Measurements from ENCODE around the gene SLC15A5.

Gene SLC15A5

GRCh38 chr12:16241346-16241745 lies 36.1 kb downstream of the SLC15A5 start:
- peaks cover 12% of the 10 kb centered on the region for H3K9me3 Mint-ChIP-seq

GRCh38 chr12:16238661-16239060 lies 38.8 kb downstream of the SLC15A5 start:
- DNase-seq (ENCODE audit: low spot score): no peak
- H3K9me3 Mint-ChIP-seq: peaks cover 9% of the 10 kb centered on the region
- H3K4me1 Mint-ChIP-seq (ENCODE audit: low read depth): no peaks in the 10 kb centered on the region
- H3K27me3 Mint-ChIP-seq (ENCODE audit: low read depth): no peaks in the 10 kb centered on the region
- no peaks in the 10 kb centered on the region for H3K36me3 Mint-ChIP-seq (ENCODE audit: low read depth)
- H3K27ac Mint-ChIP-seq: no peak overlapping the region
- H3K4me3 Mint-ChIP-seq: no peak overlapping the region

More at GRCh38 chr12:16241346-16241745, 36.1 kb downstream of the SLC15A5 start:
- DNase-seq (ENCODE audit: low spot score): no peak
- Mint-ChIP-seq H3K27me3 (ENCODE audit: low read depth) (no peaks in the 10 kb centered on the region), H3K27ac (no peak overlapping the region), H3K36me3 (ENCODE audit: low read depth) (no peaks in the 10 kb centered on the region), H3K4me1 (ENCODE audit: low read depth) (no peaks in the 10 kb centered on the region), H3K4me3 (no peak overlapping the region)

- Mint-ChIP-seq H3K27me3 (ENCODE audit: low read depth) (no peaks in the 10 kb centered on the region), H3K36me3 (ENCODE audit: low read depth) (no peaks in the 10 kb centered on the region), H3K4me1 (ENCODE audit: low read depth) (no peaks in the 10 kb centered on the region), H3K4me3 (no peak overlapping the region), H3K27ac (no peak overlapping the region), H3K9me3 (peaks cover 10% of the 10 kb centered on the region)
- DNase-seq (ENCODE audit: low spot score): no peak
Measured at GRCh38 chr12:16229676-16230075, 47.8 kb downstream of the SLC15A5 start.

GRCh38 chr12:16228067-16228466 lies 49.4 kb downstream of the SLC15A5 start:
- Mint-ChIP-seq H3K27ac (no peak overlapping the region), H3K4me1 (ENCODE audit: low read depth) (no peaks in the 10 kb centered on the region), H3K27me3 (ENCODE audit: low read depth) (no peaks in the 10 kb centered on the region), H3K36me3 (ENCODE audit: low read depth) (no peaks in the 10 kb centered on the region), H3K9me3 (peaks cover 10% of the 10 kb centered on the region), H3K4me3 (no peak overlapping the region)
- no peak for DNase-seq (ENCODE audit: low spot score)

- H3K9me3 Mint-ChIP-seq: no peaks in the 10 kb centered on the region
- H3K36me3 Mint-ChIP-seq (ENCODE audit: low read depth): no peaks in the 10 kb centered on the region
- H3K4me3 Mint-ChIP-seq: no peak overlapping the region
- no peaks in the 10 kb centered on the region for H3K27me3 Mint-ChIP-seq (ENCODE audit: low read depth)
- H3K4me1 Mint-ChIP-seq (ENCODE audit: low read depth): no peaks in the 10 kb centered on the region
- no peak for DNase-seq (ENCODE audit: low spot score)
- H3K27ac Mint-ChIP-seq: no peak overlapping the region
Measured at GRCh38 chr12:16225692-16226091, 51.8 kb downstream of the SLC15A5 start.

GRCh38 chr12:16224196-16224595 lies 53.3 kb downstream of the SLC15A5 start:
- Mint-ChIP-seq H3K4me1 (ENCODE audit: low read depth) (no peaks in the 10 kb centered on the region), H3K27ac (no peak overlapping the region)

GRCh38 chr12:16221776-16222175 lies 55.7 kb downstream of the SLC15A5 start:
- no peak overlapping the region for H3K27ac Mint-ChIP-seq
- H3K4me1 Mint-ChIP-seq (ENCODE audit: low read depth): no peaks in the 10 kb centered on the region
- H3K9me3 Mint-ChIP-seq: peaks cover 4% of the 10 kb centered on the region
- DNase-seq (ENCODE audit: low spot score): no peak
- H3K36me3 Mint-ChIP-seq (ENCODE audit: low read depth): no peaks in the 10 kb centered on the region
- no peak overlapping the region for H3K4me3 Mint-ChIP-seq
- no peaks in the 10 kb centered on the region for H3K27me3 Mint-ChIP-seq (ENCODE audit: low read depth)

More at GRCh38 chr12:16224196-16224595, 53.3 kb downstream of the SLC15A5 start:
- no peak for DNase-seq (ENCODE audit: low spot score)
- Mint-ChIP-seq H3K27me3 (ENCODE audit: low read depth) (no peaks in the 10 kb centered on the region), H3K36me3 (ENCODE audit: low read depth) (no peaks in the 10 kb centered on the region), H3K4me3 (no peak overlapping the region), H3K9me3 (peaks cover 4% of the 10 kb centered on the region)

GRCh38 chr12:16220120-16220519 lies 57.4 kb downstream of the SLC15A5 start:
- Mint-ChIP-seq H3K36me3 (ENCODE audit: low read depth) (no peaks in the 10 kb centered on the region), H3K9me3 (peaks cover 4% of the 10 kb centered on the region), H3K4me3 (no peak overlapping the region), H3K27ac (no peak overlapping the region), H3K4me1 (ENCODE audit: low read depth) (no peaks in the 10 kb centered on the region), H3K27me3 (ENCODE audit: low read depth) (no peaks in the 10 kb centered on the region)
- no peak for DNase-seq (ENCODE audit: low spot score)

- no peak overlapping the region for H3K27ac Mint-ChIP-seq
- DNase-seq (ENCODE audit: low spot score): no peak
- no peaks in the 10 kb centered on the region for H3K27me3 Mint-ChIP-seq (ENCODE audit: low read depth)
- H3K9me3 Mint-ChIP-seq: peaks cover 4% of the 10 kb centered on the region
- H3K4me3 Mint-ChIP-seq: no peak overlapping the region
- H3K4me1 Mint-ChIP-seq (ENCODE audit: low read depth): no peaks in the 10 kb centered on the region
- H3K36me3 Mint-ChIP-seq (ENCODE audit: low read depth): no peaks in the 10 kb centered on the region
Measured at GRCh38 chr12:16218934-16219751, 58.3 kb downstream of the SLC15A5 start.

GRCh38 chr12:16218234-16218633 lies 59.3 kb downstream of the SLC15A5 start:
- H3K9me3 Mint-ChIP-seq: peaks cover 4% of the 10 kb centered on the region
- H3K36me3 Mint-ChIP-seq (ENCODE audit: low read depth): no peaks in the 10 kb centered on the region
- no peaks in the 10 kb centered on the region for H3K4me1 Mint-ChIP-seq (ENCODE audit: low read depth)
- DNase-seq (ENCODE audit: low spot score): no peak
- H3K27ac Mint-ChIP-seq: no peak overlapping the region
- H3K4me3 Mint-ChIP-seq: no peak overlapping the region
- no peaks in the 10 kb centered on the region for H3K27me3 Mint-ChIP-seq (ENCODE audit: low read depth)

GRCh38 chr12:16211731-16212130 lies 65.8 kb downstream of the SLC15A5 start:
- DNase-seq (ENCODE audit: low spot score): no peak
- H3K36me3 Mint-ChIP-seq (ENCODE audit: low read depth): no peaks in the 10 kb centered on the region
- H3K4me3 Mint-ChIP-seq: no peak overlapping the region
- no peaks in the 10 kb centered on the region for H3K4me1 Mint-ChIP-seq (ENCODE audit: low read depth)
- H3K27ac Mint-ChIP-seq: no peak overlapping the region
- no peaks in the 10 kb centered on the region for H3K27me3 Mint-ChIP-seq (ENCODE audit: low read depth)
- H3K9me3 Mint-ChIP-seq: no peaks in the 10 kb centered on the region

GRCh38 chr12:16198884-16199283 lies 78.6 kb downstream of the SLC15A5 start:
- no peak overlapping the region for H3K27ac Mint-ChIP-seq
- H3K9me3 Mint-ChIP-seq: peaks cover 7% of the 10 kb centered on the region
- no peaks in the 10 kb centered on the region for H3K36me3 Mint-ChIP-seq (ENCODE audit: low read depth)
- no peak overlapping the region for H3K4me3 Mint-ChIP-seq
- H3K4me1 Mint-ChIP-seq (ENCODE audit: low read depth): no peaks in the 10 kb centered on the region
- no peak for DNase-seq (ENCODE audit: low spot score)
- no peaks in the 10 kb centered on the region for H3K27me3 Mint-ChIP-seq (ENCODE audit: low read depth)

- H3K4me3 Mint-ChIP-seq: no peak overlapping the region
- no peaks in the 10 kb centered on the region for H3K27me3 Mint-ChIP-seq (ENCODE audit: low read depth)
- H3K4me1 Mint-ChIP-seq (ENCODE audit: low read depth): no peaks in the 10 kb centered on the region
- H3K36me3 Mint-ChIP-seq (ENCODE audit: low read depth): no peaks in the 10 kb centered on the region
- H3K27ac Mint-ChIP-seq: no peak overlapping the region
- DNase-seq (ENCODE audit: low spot score): no peak
- H3K9me3 Mint-ChIP-seq: peaks cover 7% of the 10 kb centered on the region
Measured at GRCh38 chr12:16197600-16197999, 79.9 kb downstream of the SLC15A5 start.

GRCh38 chr12:16189849-16190248 lies 87.6 kb downstream of the SLC15A5 start:
- Mint-ChIP-seq H3K27ac (no peak overlapping the region), H3K27me3 (ENCODE audit: low read depth) (no peaks in the 10 kb centered on the region), H3K4me3 (no peak overlapping the region), H3K36me3 (ENCODE audit: low read depth) (no peaks in the 10 kb centered on the region), H3K9me3 (no peaks in the 10 kb centered on the region), H3K4me1 (ENCODE audit: low read depth) (no peaks in the 10 kb centered on the region)
- DNase-seq (ENCODE audit: low spot score): no peak

- H3K27me3 Mint-ChIP-seq (ENCODE audit: low read depth): no peaks in the 10 kb centered on the region
- H3K36me3 Mint-ChIP-seq (ENCODE audit: low read depth): no peaks in the 10 kb centered on the region
Measured at GRCh38 chr12:16187660-16188059, 89.8 kb downstream of the SLC15A5 start.

More at GRCh38 chr12:16187660-16188059, 89.8 kb downstream of the SLC15A5 start:
- Mint-ChIP-seq H3K4me3 (no peak overlapping the region), H3K27ac (no peak overlapping the region), H3K9me3 (no peaks in the 10 kb centered on the region), H3K4me1 (ENCODE audit: low read depth) (no peaks in the 10 kb centered on the region)
- DNase-seq (ENCODE audit: low spot score): no peak
